Natural killer cell (primary cell): Measurements from ENCODE around the gene LGR6. TPM values are rescaled to one million over a fixed set of nuclear protein-coding genes. Genes with fewer than 3 reads are reported as not detected.

ENCODE experiments used
- ATAC-seq, 3 donors: fragments of 150-1000 bp in 2 of 3; fragments of 200-7000 bp in 1 of 3; cut with Tn5 transposase; 1 replicate in 1 of 3; 2 replicates in 2 of 3; pipeline ENCODE4 v1.10.0; 2021; ENCODE audit warnings: mild to moderate bottlenecking in 2 of 3, moderate library complexity in 2 of 3
- DNase-seq, 2 donors: peaks; one replicate each; pipeline versions ENCODE4 v3.0.0 to v3.0.0-alpha.2; 2013 to 2021; ENCODE audit warnings: mixed read lengths in 1 of 2
- H3K27ac ChIP-seq: one replicate; pipeline ENCODE4 v1.5.1; 2013; ENCODE audit warnings: mild to moderate bottlenecking, low read length
- H3K27me3 ChIP-seq: one replicate; pipeline ENCODE4 v1.6.1; 2013; ENCODE audit warnings: low read length; ENCODE audit not compliant: control insufficient read depth, insufficient read depth
- H3K36me3 ChIP-seq: one replicate; pipeline ENCODE4 v1.6.1; 2013; ENCODE audit warnings: low read length; ENCODE audit not compliant: control insufficient read depth, insufficient read depth
- H3K4me1 ChIP-seq: one replicate; pipeline ENCODE4 v1.6.1; 2013; ENCODE audit warnings: low read length; ENCODE audit not compliant: control insufficient read depth, insufficient read depth
- H3K4me3 ChIP-seq: one replicate; pipeline ENCODE4 v1.5.1; 2013; ENCODE audit warnings: low read length
- H3K9me3 ChIP-seq: one replicate; pipeline ENCODE4 v1.6.1; 2013; ENCODE audit warnings: low read length; ENCODE audit not compliant: control insufficient read depth, insufficient read depth
- H3K27ac Mint-ChIP-seq, 2 donors: one replicate each; pipeline ENCODE4 v1.8.0; 2022; ENCODE audit warnings: mild to moderate bottlenecking in 2 of 2, mixed read lengths in 2 of 2, moderate library complexity in 1 of 2
- H3K27me3 Mint-ChIP-seq, 2 donors: one replicate each; pipeline ENCODE4 v1.8.0; 2022; ENCODE audit warnings: low read depth in 2 of 2, mixed read lengths in 2 of 2
- H3K36me3 Mint-ChIP-seq: one replicate; pipeline ENCODE4 v1.8.0; 2022; ENCODE audit warnings: mixed read lengths
- H3K4me1 Mint-ChIP-seq, 2 donors: one replicate each; pipeline ENCODE4 v1.8.0; 2022; ENCODE audit warnings: mixed read lengths in 2 of 2
- H3K4me3 Mint-ChIP-seq: one replicate; pipeline ENCODE4 v1.8.0; 2022; ENCODE audit warnings: mild to moderate bottlenecking, moderate library complexity, mixed read lengths
- H3K9me3 Mint-ChIP-seq, 2 donors: one replicate each; pipeline ENCODE4 v1.8.0; 2022; ENCODE audit warnings: mixed read lengths in 2 of 2
- WGBS: methylation state at CpG from one replicate; pipeline ENCODE4 v1.1.7; 2013; ENCODE audit warnings: missing lambda C conversion rate; ENCODE audit not compliant: insufficient coverage; 5-methylcytosine and 5-hydroxymethylcytosine counted together
- intact Hi-C: fragments of 100-400 bp; cut with micrococcal nuclease; formaldehyde crosslinking; loops from one replicate; pipeline ENCODE4 v1.14.2; 2022
- total RNA-seq, 4 donors: library from RNA; stranded (reverse); fragments of 120-200 nt in 1 of 4; gene quantifications; one replicate each; pipeline versions ENCODE4 v1.2.3 to v1.2.4, GENCODE V29; 2013 to 2022
- TF ChIP-seq, protein P1 (sequence below): fragments of 200-600 bp; IDR thresholded peaks from one replicate; pipeline ENCODE4 v1.8.0; 2022; ENCODE audit warnings: antibody characterized with exemption

Gene LGR6
- total RNA-seq, 3 donors from 2014 or later (not counting 1 experiment from before 2014, with no cell fraction given) = 58.3 to 65.2 (median 60.9) TPM

- WGBS = 10% methylated on average over 6 of the region's 6 CpGs
- Mint-ChIP-seq H3K27ac (no peak overlapping the region), H3K36me3 (no peaks in the 10 kb centered on the region), H3K9me3 (no peaks in the 10 kb centered on the region), H3K4me1 (peaks cover 0 to 10% of the 10 kb centered on the region in 2 donors), H3K27me3 (peaks cover 0 to 10% of the 10 kb centered on the region in 2 donors), H3K4me3 (no peak overlapping the region)
- intact Hi-C loops = no loop called here
- Histone ChIP-seq H3K27me3 (no peaks in the 10 kb centered on the region), H3K9me3 (no peaks in the 10 kb centered on the region), H3K27ac (no peak overlapping the region), H3K36me3 (no peaks in the 10 kb centered on the region), H3K4me1 (no peaks in the 10 kb centered on the region), H3K4me3 (no peak overlapping the region)
- DNase-seq (no peak), ATAC-seq (no peak)
- TF ChIP-seq, protein P1, sequence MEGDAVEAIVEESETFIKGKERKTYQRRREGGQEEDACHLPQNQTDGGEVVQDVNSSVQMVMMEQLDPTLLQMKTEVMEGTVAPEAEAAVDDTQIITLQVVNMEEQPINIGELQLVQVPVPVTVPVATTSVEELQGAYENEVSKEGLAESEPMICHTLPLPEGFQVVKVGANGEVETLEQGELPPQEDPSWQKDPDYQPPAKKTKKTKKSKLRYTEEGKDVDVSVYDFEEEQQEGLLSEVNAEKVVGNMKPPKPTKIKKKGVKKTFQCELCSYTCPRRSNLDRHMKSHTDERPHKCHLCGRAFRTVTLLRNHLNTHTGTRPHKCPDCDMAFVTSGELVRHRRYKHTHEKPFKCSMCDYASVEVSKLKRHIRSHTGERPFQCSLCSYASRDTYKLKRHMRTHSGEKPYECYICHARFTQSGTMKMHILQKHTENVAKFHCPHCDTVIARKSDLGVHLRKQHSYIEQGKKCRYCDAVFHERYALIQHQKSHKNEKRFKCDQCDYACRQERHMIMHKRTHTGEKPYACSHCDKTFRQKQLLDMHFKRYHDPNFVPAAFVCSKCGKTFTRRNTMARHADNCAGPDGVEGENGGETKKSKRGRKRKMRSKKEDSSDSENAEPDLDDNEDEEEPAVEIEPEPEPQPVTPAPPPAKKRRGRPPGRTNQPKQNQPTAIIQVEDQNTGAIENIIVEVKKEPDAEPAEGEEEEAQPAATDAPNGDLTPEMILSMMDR = no peak
Measured at GRCh38 chr1:202264300-202264699, 70.7 kb downstream of the LGR6 start.

DNA sequence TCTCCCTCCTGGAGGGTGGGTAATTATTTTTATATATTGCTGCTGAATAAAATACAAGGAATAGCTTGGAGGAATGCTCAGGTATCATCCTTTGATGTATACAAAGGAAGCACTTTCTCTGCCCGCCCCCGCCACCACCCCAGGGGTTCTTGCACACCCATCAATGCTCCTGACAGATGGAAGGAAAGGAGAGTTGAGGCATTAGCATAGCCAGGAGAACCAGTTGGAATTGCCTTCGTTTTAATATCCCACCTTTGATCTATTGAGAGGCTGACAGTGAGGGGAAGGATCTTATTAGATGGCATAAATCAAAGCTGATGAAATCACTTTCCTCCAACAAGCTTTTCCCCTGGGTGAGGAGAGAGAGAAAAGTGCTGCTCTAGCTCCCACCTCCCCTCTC, 71.1 kb downstream of the LGR6 start:
- Mint-ChIP-seq H3K27ac (no peak overlapping the region), H3K9me3 (no peaks in the 10 kb centered on the region), H3K4me1 (peaks cover 0 to 7% of the 10 kb centered on the region in 2 donors), H3K4me3 (no peak overlapping the region), H3K36me3 (no peaks in the 10 kb centered on the region), H3K27me3 (peaks cover 0 to 6% of the 10 kb centered on the region in 2 donors)
- Histone ChIP-seq H3K4me1 (no peaks in the 10 kb centered on the region), H3K27ac (no peak overlapping the region), H3K36me3 (no peaks in the 10 kb centered on the region), H3K9me3 (no peaks in the 10 kb centered on the region), H3K4me3 (no peak overlapping the region), H3K27me3 (no peaks in the 10 kb centered on the region)
- 68% methylated on average over 3 of the region's 3 CpGs for WGBS
- TF ChIP-seq, protein P1 = no peak
- DNase-seq (no peak), ATAC-seq (no peak)
- intact Hi-C loops = no loop called here

DNA sequence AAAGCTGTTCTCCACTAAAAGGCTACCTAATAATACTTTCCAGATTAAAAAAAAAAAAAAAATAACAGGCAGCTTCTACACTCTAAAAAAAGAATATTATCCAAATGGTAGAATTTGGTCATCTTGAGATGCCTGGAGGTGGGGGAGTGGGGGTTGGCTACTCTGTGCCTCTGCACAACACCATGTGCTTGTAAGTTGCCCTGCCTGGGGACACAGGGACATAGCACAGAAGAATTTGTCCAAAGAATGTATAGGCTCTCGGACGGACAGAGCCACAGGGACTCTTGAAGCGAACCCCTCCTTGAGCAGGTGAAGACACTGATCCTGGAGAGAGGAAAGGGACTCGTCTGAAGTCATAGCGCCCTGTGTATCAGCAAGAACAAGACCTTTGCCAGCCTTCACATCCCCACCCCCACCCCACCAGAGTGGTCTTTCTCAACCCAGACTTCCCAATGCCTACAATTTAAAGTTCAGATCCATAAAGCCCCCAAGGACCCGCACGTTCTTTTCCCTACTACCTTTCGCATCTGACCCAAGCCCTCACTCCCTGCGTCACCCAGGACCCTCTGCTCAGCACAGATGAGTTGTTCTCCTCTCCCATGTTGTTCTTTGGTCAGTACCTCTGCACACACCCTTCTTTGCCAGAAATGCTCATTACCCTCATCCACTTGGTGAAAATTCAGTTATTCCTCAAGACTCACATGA, 72.6 kb downstream of the LGR6 start:
- peaks cover 0 to 6% of the 10 kb centered on the region in 2 donors for H3K27me3 Mint-ChIP-seq
- 96% methylated on average over 8 of the region's 9 CpGs for WGBS
- no peaks in the 10 kb centered on the region for H3K9me3 ChIP-seq
- TF ChIP-seq, protein P1 = no peak
- no peaks in the 10 kb centered on the region for H3K27me3 ChIP-seq
- H3K4me1 Mint-ChIP-seq = peaks cover 0 to 6% of the 10 kb centered on the region in 2 donors
- H3K27ac ChIP-seq = no peak overlapping the region
- no peaks in the 10 kb centered on the region for H3K4me1 ChIP-seq
- DNase-seq (no peak), ATAC-seq (no peak)
- H3K9me3 Mint-ChIP-seq = no peaks in the 10 kb centered on the region
- no peaks in the 10 kb centered on the region for H3K36me3 ChIP-seq
- H3K36me3 Mint-ChIP-seq = no peaks in the 10 kb centered on the region
- H3K4me3 ChIP-seq = no peak overlapping the region
- H3K4me3 Mint-ChIP-seq = no peak overlapping the region
- no peak overlapping the region for H3K27ac Mint-ChIP-seq
- intact Hi-C loops = no loop called here

DNA sequence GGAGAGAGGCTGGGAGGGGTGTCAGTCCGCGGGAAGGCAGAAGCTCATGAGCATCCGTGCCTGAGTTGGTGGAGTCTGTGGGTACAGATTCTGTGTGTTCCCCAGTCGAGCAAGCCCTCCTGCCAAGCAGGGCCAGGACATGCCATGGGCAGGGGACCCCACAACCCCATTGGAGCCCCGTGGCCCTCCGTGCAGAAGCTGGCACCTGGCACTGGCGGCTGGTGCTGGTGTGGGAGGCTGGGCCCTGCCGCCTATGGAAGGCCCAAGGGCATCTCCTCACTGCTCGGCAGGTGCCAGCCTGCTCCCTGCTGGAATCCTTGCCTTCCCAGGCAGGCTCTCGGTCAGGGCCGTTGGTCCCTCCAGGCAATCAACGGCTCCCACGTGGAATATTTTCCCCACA, 74.4 kb downstream of the LGR6 start:
- Histone ChIP-seq H3K36me3 (no peaks in the 10 kb centered on the region), H3K9me3 (no peaks in the 10 kb centered on the region), H3K4me1 (no peaks in the 10 kb centered on the region), H3K27me3 (no peaks in the 10 kb centered on the region), H3K27ac (no peak overlapping the region), H3K4me3 (no peak overlapping the region)
- 92% methylated on average over 13 of the region's 13 CpGs for WGBS
- H3K27me3 Mint-ChIP-seq = peaks cover 0 to 3% of the 10 kb centered on the region in 2 donors
- DNase-seq (no peak), ATAC-seq (no peak)
- TF ChIP-seq, protein P1 = no peak
- intact Hi-C loops = no loop called here
- no peaks in the 10 kb centered on the region for H3K9me3 Mint-ChIP-seq
- no peak overlapping the region for H3K27ac Mint-ChIP-seq
- peaks cover 0 to 6% of the 10 kb centered on the region in 2 donors for H3K4me1 Mint-ChIP-seq
- H3K36me3 Mint-ChIP-seq = no peaks in the 10 kb centered on the region
- H3K4me3 Mint-ChIP-seq = no peak overlapping the region
